K562 (cell line): ENCODE data around the gene CRIP3. TPM values are rescaled to one million over a fixed set of nuclear protein-coding genes. Genes with fewer than 3 reads are reported as not detected.

Experiments used
- ATAC-seq: fragments of 200-7000 bp; cut with Tn5 transposase; 3 replicates; pipeline ENCODE4 v1.9.1; 2020; ENCODE audit warnings: moderate library complexity
- BruUV-seq: library from RNA; stranded (reverse); fragments of 400-500 nt; replicated peaks from 2 replicates; lab custom pipeline; 2021; lab: Mats Ljungman, UMichigan
- CTCF ChIA-PET: fragments of 300-600 bp; formaldehyde crosslinking; extraction: SDS; loops from one replicate; lab custom pipeline; 2021; ENCODE audit warnings: low intra/inter-chr PET ratio; lab: Yijun Ruan, JAX
- POLR2A ChIA-PET: fragments of 300-600, 350-650 bp; sonication (Branson Sonifier 250); formaldehyde crosslinking; extraction: SDS; loops from one replicate; lab custom pipeline; 2021; ENCODE audit warnings: antibody characterized with exemption, inconsistent platforms; lab: Yijun Ruan, JAX
- DNase-seq, 4 experiments: peaks; one replicate each; pipeline versions ENCODE4 v3.0.0 to v3.0.0-alpha.2; 2011 to 2018; ENCODE audit warnings: low spot score in 3 of 4, mixed read lengths in 3 of 4; ENCODE audit errors: extremely low read depth in 1 of 4
- FAIRE-seq: peaks from 2 replicates; lab custom pipeline; 2011; peaks lifted over from hg19 to GRCh38; lab: Jason Lieb, UNC
- H2AFZ ChIP-seq: 2 replicates; pipeline ENCODE4 v1.6.0; 2011; ENCODE audit warnings: low read depth, low read length, control low read depth, inconsistent platforms
- H3K27ac ChIP-seq: fragments of 200-600 bp; 3 replicates; pipeline ENCODE4 v1.8.0; 2011; ENCODE audit warnings: low read depth, mild to moderate bottlenecking, control low read depth, inconsistent platforms, low read length, moderate library complexity, mixed read lengths; ENCODE audit errors: extremely low read depth
- H3K27me3 ChIP-seq, 2 experiments: fragments of 300-600 bp in 1 of 2; 2 replicates in 1 of 2; 3 replicates in 1 of 2; pipeline versions ENCODE4 v1.6.0 to v1.8.0; 2011; ENCODE audit warnings: inconsistent platforms in 2 of 2, low read length in 2 of 2, mild to moderate bottlenecking in 1 of 2, mixed read lengths in 1 of 2, moderate library complexity in 1 of 2; ENCODE audit not compliant: control insufficient read depth in 2 of 2, insufficient read depth in 2 of 2
- H3K36me3 ChIP-seq: fragments of 300-600 bp; 3 replicates; pipeline ENCODE4 v1.8.0; 2011; ENCODE audit warnings: mild to moderate bottlenecking, low read length, inconsistent platforms; ENCODE audit not compliant: control insufficient read depth, insufficient read depth
- H3K4me1 ChIP-seq, 2 experiments: fragments of 200-600 bp in 1 of 2; replicated peaks in 1 of 2; 2 replicates in 1 of 2; 3 replicates in 1 of 2; pipeline versions ENCODE4 v1.5.1 to v1.8.0; 2011; ENCODE audit warnings: inconsistent platforms in 2 of 2, low read length in 2 of 2, mild to moderate bottlenecking in 1 of 2, mixed read lengths in 1 of 2, moderate library complexity in 1 of 2; ENCODE audit not compliant: control insufficient read depth in 2 of 2, insufficient read depth in 2 of 2
- H3K4me2 ChIP-seq: 2 replicates; pipeline ENCODE4 v1.6.1; 2011; ENCODE audit warnings: low read length, control low read depth, inconsistent platforms, mixed read lengths; ENCODE audit not compliant: insufficient read depth
- H3K4me3 ChIP-seq: fragments of 200-600 bp; sonication (generic), shearing (Covaris generic); 2 replicates; pipeline ENCODE4 v1.5.1; 2016; ENCODE audit warnings: control low read depth, inconsistent platforms
- H3K79me2 ChIP-seq: fragments of 200-600 bp; 3 replicates; pipeline ENCODE4 v1.8.0; 2011; ENCODE audit warnings: low read length, inconsistent platforms; ENCODE audit not compliant: control insufficient read depth, insufficient read depth
- H3K9ac ChIP-seq, 2 experiments: 2 replicates each; pipeline versions ENCODE4 v1.6.0 to v1.6.1; 2011; ENCODE audit warnings: low read depth in 2 of 2, low read length in 2 of 2, control low read depth in 1 of 2, inconsistent platforms in 1 of 2, mild to moderate bottlenecking in 1 of 2, mixed read lengths in 1 of 2; ENCODE audit not compliant: insufficient read depth in 1 of 2
- H3K9me1 ChIP-seq: one replicate; pipeline ENCODE4 v1.6.0; 2011; ENCODE audit warnings: inconsistent platforms, mild to moderate bottlenecking, low read length, moderate library complexity; ENCODE audit not compliant: control insufficient read depth, insufficient read depth
- H3K9me3 ChIP-seq: replicated peaks from 2 replicates; pipeline ENCODE4 v1.5.1; 2011; ENCODE audit warnings: low read depth, low read length, inconsistent platforms; ENCODE audit not compliant: control insufficient read depth, insufficient read depth
- H4K20me1 ChIP-seq: replicated peaks from 2 replicates; pipeline ENCODE4 v1.6.1; 2011; ENCODE audit warnings: low read length, inconsistent platforms, mixed read lengths; ENCODE audit not compliant: control insufficient read depth, insufficient read depth
- CTCF ChIP-seq, 3 experiments: IDR thresholded peaks in 2 of 3; conservative IDR thresholded peaks in 1 of 3; 2 replicates each; pipeline ENCODE4 v1.5.1; 2011 to 2012; ENCODE audit warnings: low read length in 3 of 3, mild to moderate bottlenecking in 3 of 3, control low read depth in 2 of 3, improper control_type of control experiment in 1 of 3, inconsistent platforms in 1 of 3, low read depth in 1 of 3, mixed read lengths in 1 of 3, moderate library complexity in 1 of 3; ENCODE audit not compliant: insufficient read depth in 2 of 3
- ELF4 ChIP-seq: fragments of 450-650 bp; formaldehyde crosslinking; IDR thresholded peaks from 2 replicates; pipeline ENCODE4 v1.4.0; 2022; ENCODE audit warnings: missing genetic modification characterization
- IRF2 ChIP-seq: sonication (generic); formaldehyde crosslinking; IDR thresholded peaks from 2 replicates; pipeline ENCODE4 v1.8.1; 2022; ENCODE audit warnings: mild to moderate bottlenecking, missing genetic modification reagents
- THAP7 ChIP-seq: fragments of 250-450 bp; sonication (Bioruptor Pico); IDR thresholded peaks from 2 replicates; pipeline ENCODE4 v1.5.0; 2021
- WGBS: fragments of 100-300 bp; shearing (Covaris generic); methylation state at CpG from one replicate; pipeline ENCODE4 v1.1.6; 2016; ENCODE audit warnings: low coverage, mixed read lengths; ENCODE audit not compliant: insufficient coverage; ENCODE audit errors: missing lambda C conversion rate; 5-methylcytosine and 5-hydroxymethylcytosine counted together
- in situ Hi-C: fragments of 300-500 bp; cut with MboI; formaldehyde crosslinking; loops from 4 replicates; pipeline ENCODE4 v1.15.0; 2018; ENCODE audit warnings: inconsistent platforms, mixed read lengths
- intact Hi-C: fragments of 100-400 bp; cut with micrococcal nuclease; formaldehyde crosslinking; loops from 2 replicates; pipeline ENCODE4 v1.14.2; 2022
- polyA plus RNA-seq, 8 experiments: library from polyadenylated mRNA; depleted of rRNA in 4 of 8; stranded (reverse) in 5 of 8; unstranded in 3 of 8; fragments of >200 nt; fragmentation: Nextera tagmentation in 2 of 8; fragmentation: Illumina TruSeq in 1 of 8; extraction: Ambion mirVana in 2 of 8; extraction: Trizol in 1 of 8; gene quantifications; 2 replicates each; pipeline versions ENCODE4 v1.2.1 to v1.2.3, GENCODE V29; 2011 to 2014; ENCODE audit warnings: inconsistent platforms in 1 of 8, missing spikeins in 1 of 8
- total RNA-seq, 7 experiments: library from RNA; depleted of rRNA in 6 of 7; stranded (reverse); fragments of >200 nt in 6 of 7; fragmentation: Illumina TruSeq in 2 of 7; extraction: Trizol in 2 of 7; gene quantifications; 2 replicates each; pipeline versions ENCODE4 v1.2.1 to v1.2.3, GENCODE V29; 2011 to 2021; ENCODE audit warnings: low replicate concordance in 1 of 7

Gene CRIP3
- total and polyA plus RNA-seq, 9 of the 15 experiments (the other 6 are each of a cell fraction or from before 2014, with no cell fraction given): 0.36 to 2.1 (median 0.87) TPM

- no peak overlapping the region for H3K4me3 ChIP-seq
- no peak overlapping the region for H3K27ac ChIP-seq
- intact Hi-C loops: no loop called here
- WGBS: 8% methylated on average over 18 of the region's 18 CpGs
- ATAC-seq: no peak
- no peaks in the 10 kb centered on the region for H3K79me2 ChIP-seq
- CTCF ChIA-PET: no interaction called here
- FAIRE-seq: no peak
- H3K36me3 ChIP-seq: no peaks in the 10 kb centered on the region
- no peak for DNase-seq
- H3K4me1 ChIP-seq: peaks cover 0 to 6% of the 10 kb centered on the region in 2 experiments; a peak in 3 of 5 replicates
- 0 out of 2 replicates have a peak, but pooled peaks have one; percentile 37 for TF ChIP-seq IRF2
- TF ChIP-seq THAP7 (CRISPR knock-in tag): no peak
- TF ChIP-seq CTCF (IDR thresholded peaks at IDR 0.05 in 2 of 3, conservative IDR thresholded peaks at IDR 0.05 in 1 of 3; ENCODE audit: insufficient read depth in 2 of 3, low read depth in 1 of 3, low read length in 3 of 3): 0 out of 6 replicates have a peak, but pooled peaks of 1 of the 3 experiments have one; percentile 11
- TF ChIP-seq ELF4 (CRISPR knock-in tag): 0 out of 2 replicates have a peak, but pooled peaks have one; percentile 64
- H3K9ac ChIP-seq: peak overlapping the region in 1 of 2 experiments; percentile 46; a peak in 2 of 4 replicates
- 0 out of 2 replicates have a peak, but pooled peaks cover 7% of the 10 kb centered on the region for H4K20me1 ChIP-seq
- peaks cover 2% of the 10 kb centered on the region for H3K9me1 ChIP-seq
- peaks cover 34 to 52% of the 10 kb centered on the region in 2 experiments; a peak in 4 of 5 replicates for H3K27me3 ChIP-seq
- no peak overlapping the region for H2AFZ ChIP-seq
- POLR2A ChIA-PET: interaction anchor here (0.7 to 1.3 kb wide), 4 partner anchors 9 to 217 kb away, joined by 4 read pairs; partner anchors contain the start of genes CRIP3, POLR1C and YIPF3
- no TSS peak for BruUV-seq
- in situ Hi-C loops: no loop called here
- no peak overlapping the region for H3K4me2 ChIP-seq
- no peaks in the 10 kb centered on the region for H3K9me3 ChIP-seq
Observed at GRCh38 chr6:43299338-43300293, 9.0 kb downstream of the CRIP3 start.
